ENCODE results near the gene GPRC5A.

DNA sequence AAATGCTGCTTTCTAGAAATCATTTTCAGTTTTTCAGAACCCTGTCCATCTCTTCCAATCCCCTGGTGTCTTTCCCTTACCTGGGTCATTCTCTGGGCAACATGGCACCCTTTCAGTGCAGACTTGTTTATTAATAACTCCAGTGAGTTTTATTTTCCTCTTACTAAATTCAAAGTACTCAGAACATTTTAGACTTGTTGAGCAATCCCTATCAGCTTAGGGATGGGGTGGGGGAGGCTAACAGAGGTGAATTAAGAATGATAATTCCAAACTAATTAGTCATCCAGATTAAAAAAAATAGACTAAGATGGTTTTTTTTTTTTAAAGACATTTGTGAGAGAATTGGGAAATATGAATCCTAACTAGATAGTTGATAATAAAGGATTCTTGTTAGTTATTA, 10.7 kb downstream of the GPRC5A start:
- TF ChIP-seq, protein P1, sequence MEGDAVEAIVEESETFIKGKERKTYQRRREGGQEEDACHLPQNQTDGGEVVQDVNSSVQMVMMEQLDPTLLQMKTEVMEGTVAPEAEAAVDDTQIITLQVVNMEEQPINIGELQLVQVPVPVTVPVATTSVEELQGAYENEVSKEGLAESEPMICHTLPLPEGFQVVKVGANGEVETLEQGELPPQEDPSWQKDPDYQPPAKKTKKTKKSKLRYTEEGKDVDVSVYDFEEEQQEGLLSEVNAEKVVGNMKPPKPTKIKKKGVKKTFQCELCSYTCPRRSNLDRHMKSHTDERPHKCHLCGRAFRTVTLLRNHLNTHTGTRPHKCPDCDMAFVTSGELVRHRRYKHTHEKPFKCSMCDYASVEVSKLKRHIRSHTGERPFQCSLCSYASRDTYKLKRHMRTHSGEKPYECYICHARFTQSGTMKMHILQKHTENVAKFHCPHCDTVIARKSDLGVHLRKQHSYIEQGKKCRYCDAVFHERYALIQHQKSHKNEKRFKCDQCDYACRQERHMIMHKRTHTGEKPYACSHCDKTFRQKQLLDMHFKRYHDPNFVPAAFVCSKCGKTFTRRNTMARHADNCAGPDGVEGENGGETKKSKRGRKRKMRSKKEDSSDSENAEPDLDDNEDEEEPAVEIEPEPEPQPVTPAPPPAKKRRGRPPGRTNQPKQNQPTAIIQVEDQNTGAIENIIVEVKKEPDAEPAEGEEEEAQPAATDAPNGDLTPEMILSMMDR (IDR thresholded peaks at IDR 0.05), result no peak
- TF ChIP-seq POLR2AphosphoS5 (IDR thresholded peaks at IDR 0.05), result no peak

All from upper lobe of left lung (tissue), 4 donors.